ENCODE measurements around the gene PHLDA3.
"Not testable (repeated sequence)": the region's sequence is repeated elsewhere in the genome, so short reads cannot be mapped to it uniquely, and the experiment has no call there.

Gene PHLDA3

DNA sequence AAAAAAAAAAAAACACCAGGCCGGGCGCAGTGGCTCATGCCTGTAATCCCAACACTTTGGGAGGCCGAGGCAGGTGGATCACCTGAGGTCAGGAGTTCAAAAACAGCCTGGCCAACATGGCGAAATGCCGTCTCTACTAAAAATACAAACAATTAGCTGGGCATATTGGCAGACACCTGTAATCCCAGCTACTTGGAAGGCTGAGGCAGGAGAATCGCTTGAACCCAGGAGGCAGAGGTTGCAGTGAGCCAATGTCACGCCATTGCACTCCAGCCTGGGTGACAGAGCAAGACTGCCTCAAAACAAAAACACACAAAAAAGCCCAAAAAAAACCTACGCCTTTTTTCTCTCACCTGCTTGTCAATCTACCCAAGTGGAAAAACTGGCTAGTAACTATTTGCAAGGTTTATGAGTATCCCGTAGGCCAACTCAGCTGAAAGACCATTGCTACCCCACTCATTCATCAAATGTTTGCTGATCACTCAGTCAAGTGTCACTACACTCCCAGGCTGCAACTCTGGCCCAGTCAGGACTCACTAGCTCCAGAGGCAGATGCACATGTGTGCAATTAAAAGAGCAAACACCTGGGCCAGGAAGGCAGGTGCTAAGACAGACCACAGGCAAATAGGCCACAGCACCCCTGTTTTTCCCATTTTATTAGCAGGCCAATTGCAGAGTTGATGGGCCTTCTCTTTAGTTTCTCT lies 36.0 kb upstream of the PHLDA3 start:
- in situ Hi-C loops (cut with HindIII; ENCODE audit: low sequenced_read_pairs) = no loop called here

DNA sequence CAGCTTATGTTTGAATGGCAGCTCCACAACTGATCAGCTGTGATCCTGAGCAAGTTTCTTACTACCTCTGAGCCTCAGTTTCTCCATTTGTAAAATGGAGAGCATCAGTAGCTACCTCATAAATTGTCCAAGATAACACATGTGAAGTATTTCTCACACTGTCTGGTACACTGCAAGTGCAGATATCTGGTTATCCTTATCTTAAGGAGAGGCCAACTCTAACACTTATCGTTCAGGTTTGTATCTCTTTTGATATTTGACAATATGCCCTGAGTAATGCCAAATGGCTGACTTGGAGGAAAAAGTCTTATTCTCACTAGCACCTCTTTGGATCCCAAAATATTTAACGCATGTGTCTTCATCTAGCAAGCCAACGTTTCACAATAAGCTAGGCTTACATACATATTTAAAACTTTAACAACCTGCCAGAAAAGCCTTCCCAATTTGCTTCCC lies 35.2 kb upstream of the PHLDA3 start:
- in situ Hi-C loops (cut with HindIII; ENCODE audit: low sequenced_read_pairs) = no loop called here

DNA sequence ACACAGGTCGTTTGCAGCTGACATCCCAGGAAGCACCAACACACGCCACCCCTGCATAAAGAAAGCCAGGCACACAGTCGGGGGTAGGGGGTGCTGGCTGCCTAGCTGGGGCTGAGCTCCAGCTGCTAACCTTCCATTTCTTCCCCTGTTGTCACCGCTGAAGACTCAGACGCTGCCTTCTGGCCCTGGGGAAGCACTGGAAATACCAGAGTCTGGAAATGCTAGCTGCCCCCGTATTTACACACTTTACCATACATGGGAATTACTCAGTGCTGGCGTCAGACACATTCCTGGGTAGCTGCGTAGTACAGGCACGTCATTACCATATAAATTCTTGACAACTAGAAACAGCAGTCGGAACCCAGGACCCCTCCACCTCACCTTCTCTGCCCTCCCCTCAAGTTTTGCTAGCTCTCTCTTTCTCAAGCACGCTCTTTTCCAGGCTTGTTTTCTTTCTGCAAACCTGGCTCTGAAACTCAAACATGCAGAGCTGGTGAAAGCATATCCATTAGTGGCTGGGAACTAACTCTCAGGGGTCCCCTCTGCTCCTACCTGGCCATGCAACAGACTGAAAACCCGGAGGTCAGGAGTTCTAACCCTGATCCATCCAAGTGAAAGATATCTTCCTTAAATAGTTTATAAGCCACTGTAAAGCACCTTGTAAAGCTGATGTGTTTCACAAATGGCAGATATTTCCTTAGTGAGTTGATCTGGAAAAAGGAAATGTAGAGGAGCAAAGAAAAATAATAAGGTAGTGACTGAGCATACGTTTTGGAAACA lies 34.6 kb upstream of the PHLDA3 start:
- in situ Hi-C loops (cut with HindIII; ENCODE audit: low sequenced_read_pairs) = no loop called here

DNA sequence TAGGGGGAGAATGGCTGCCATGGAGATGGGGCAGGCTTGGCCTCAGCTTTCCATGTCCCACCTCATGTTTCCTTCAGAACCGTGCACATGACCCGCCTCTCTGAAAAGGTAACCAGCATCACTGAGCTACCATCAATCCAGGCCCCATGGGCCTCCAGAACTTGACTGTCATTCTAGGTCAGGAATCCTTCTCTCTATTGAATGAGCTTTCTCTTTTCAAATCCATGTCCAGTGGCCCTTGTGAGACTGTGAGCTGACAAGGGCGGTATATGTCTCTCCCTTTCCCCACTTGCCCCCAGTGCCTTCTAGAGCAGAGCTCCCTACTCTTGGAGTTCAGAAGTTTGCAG lies 33.5 kb upstream of the PHLDA3 start:
- in situ Hi-C loops (cut with HindIII; ENCODE audit: low sequenced_read_pairs) = no loop called here

DNA sequence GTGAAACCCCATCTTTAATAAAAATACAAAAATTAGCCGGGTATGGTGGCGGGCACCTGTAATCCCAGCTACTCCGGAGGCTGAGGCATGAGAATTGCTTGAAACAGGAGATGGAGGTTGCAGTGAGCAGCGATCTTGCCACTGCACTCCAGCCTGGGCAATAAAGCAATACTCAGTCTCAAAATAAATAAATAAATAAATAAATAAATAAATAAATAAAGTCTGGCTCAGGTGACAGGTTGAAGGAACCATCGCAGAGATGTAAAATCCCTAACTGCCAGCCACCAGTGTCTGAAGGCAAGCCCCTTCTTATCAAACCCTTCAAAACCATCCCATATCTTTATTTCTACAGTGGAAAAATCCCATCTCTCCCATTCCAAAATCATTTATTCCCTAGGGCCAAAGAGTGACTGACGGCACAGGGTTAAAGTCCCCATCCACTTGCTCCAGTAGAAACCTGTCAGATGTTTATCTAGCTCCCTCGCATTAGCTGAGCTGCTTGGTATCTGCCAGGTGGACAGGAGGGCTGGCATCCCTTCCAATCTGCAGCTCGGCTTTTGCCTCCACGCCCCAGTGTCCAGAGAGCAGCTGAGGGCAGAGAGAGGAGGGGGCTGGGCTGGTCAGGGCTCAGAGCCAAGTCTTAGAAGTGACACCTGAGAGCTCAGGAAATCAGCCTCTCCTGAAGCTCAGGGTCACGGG lies 33.0 kb upstream of the PHLDA3 start:
- in situ Hi-C loops (cut with HindIII; ENCODE audit: low sequenced_read_pairs) = no loop called here

DNA sequence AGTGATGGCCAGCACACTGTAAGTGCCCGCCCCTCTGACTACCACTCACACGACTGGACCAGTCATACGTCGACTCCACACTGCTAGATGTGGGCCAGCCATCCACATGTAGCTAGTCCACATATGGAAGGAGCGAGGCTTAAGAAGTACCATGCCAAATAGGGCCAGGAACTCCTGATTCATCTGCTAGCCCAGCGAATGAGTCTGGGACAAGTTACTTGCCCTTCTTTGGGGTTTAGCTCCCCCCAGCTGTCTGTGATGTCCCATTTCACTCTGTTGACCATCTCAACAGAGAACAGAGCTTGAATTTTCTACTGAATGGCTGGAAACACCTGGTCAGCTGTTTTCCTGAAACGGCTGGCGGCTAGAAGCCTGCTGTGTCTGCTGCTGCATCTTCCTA lies 32.2 kb upstream of the PHLDA3 start:
- in situ Hi-C loops (cut with HindIII; ENCODE audit: low sequenced_read_pairs) = no loop called here

DNA sequence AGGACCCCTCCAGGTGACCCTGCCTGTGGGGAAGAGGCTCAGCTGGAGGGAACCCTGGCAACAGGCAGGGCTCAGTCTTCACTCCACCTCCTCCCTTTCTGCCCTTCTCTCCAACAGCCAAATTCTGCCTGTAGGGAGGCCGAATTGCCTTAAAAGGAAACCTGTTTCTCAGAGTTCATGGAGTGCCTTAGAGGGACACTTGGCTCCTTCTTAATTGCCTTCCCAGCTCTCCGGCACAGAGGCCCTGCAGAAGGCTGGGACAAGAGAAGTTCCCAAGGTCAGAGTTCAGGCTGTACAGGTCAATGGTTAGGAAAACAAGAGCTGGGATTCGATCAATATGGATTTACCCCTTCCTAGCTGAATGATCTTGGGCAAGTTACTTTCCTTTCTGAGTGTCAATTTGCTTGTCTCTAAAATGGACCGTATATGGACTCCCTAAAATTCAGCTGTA lies 31.7 kb upstream of the PHLDA3 start:
- in situ Hi-C loops (cut with HindIII; ENCODE audit: low sequenced_read_pairs) = no loop called here

DNA sequence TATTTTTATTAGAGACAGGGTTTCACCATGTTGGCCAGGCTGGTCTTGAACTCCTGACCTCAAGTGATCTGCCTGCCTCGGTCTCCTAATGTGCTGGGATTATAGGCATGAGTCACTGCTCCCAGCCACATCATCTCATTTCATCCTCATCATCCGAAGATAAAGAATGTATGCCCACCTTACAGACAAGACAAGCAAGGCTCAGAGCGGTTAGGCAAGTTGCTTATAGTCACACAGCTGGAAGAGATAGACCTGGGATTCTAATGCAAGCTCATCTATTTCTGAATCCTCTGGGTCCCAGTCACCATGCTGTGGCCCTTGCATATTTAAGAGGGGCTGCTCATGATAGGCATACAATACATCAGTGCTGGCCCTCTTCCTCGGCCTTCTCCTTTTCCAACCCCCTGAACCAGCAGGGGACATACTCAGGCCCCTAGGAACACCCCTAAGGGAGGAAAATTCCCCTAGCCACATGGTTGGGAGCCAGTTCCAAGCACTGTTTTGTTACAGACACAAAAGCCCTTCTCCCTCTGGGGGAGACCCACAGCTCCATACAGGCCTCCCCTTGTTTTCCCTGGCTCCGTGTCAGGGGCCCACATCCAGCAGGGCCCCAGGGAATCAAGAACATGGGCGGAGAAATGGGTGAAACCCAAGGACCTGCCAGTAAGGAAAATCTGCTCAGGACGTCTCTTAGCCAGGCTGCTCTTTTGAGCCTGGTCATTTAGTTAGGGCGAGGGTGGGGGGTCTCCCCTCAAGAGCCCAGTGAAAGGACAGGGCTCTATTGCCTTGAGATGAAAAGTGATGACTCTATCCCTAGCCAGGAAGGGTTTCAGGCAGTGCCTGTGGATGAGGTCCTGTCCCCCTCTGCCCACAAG lies 31.0 kb upstream of the PHLDA3 start:
- in situ Hi-C loops (cut with HindIII; ENCODE audit: low sequenced_read_pairs) = no loop called here

DNA sequence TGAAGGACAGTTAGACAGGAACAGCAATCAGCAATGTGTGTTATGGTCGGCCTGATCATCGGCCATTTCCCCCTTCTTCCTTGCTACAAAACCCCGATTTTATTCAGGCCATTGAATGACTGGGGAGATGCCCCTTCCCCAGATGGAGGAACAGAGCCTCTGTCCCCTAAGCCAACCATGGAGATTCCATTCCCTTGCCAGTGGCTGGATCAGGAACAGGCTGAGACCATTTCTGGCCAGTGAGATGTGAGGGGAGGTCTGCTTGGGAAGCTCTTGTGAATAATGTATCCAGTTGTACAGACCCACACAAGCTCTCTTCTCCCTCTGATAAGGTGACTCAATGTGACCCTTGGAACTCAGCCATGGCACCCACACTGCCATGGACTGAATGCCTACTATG lies 30.2 kb upstream of the PHLDA3 start:
- in situ Hi-C loops (cut with HindIII; ENCODE audit: low sequenced_read_pairs) = no loop called here

DNA sequence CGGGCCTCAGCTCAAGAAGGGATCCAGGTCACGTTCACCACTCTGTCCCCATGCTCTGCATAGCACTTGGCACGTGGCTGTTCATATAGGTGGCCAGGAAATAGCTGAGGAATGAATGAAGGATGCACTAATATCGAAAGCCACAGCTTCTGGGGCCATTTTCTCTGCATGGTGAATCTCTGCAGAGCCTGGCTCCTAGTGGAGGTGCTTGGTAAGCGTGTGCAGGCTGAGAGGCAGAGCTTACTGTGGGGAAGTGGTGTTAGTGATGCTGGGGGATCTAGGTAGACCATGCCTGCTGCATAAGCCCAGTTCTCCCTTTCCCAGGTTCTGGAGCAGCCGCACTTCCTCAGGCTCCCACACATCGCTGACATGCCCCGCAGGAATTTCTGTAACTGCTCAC lies 29.6 kb upstream of the PHLDA3 start:
- in situ Hi-C loops (cut with HindIII; ENCODE audit: low sequenced_read_pairs) = no loop called here

DNA sequence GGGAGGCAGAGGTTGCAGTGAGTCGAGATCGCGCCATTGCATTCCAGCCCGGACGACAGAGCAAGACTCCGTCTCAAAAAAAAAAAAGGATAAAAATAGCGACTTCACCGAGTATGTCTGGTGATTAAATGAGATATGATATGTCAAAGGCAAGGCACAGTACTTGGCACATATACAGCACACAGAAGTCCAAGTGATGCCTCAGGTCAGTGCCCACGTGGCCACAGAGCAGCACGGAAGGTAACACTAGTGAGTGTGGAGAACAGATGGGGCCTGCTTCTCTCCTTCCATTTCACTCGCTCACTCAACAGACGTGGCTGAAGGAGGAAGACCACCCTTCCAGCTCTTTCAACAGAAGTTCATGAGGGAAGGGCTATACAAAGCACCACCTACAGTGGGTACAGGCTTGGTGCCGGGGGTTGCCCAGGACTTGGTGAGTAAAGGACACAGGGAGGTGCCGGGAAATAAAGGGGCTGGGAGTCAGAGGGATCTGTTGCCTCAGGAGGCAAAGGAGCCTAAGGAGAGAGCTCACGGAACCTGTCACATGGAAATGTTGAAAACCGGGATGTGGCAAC lies 29.0 kb upstream of the PHLDA3 start:
- in situ Hi-C loops (cut with HindIII; ENCODE audit: low sequenced_read_pairs) = no loop called here

DNA sequence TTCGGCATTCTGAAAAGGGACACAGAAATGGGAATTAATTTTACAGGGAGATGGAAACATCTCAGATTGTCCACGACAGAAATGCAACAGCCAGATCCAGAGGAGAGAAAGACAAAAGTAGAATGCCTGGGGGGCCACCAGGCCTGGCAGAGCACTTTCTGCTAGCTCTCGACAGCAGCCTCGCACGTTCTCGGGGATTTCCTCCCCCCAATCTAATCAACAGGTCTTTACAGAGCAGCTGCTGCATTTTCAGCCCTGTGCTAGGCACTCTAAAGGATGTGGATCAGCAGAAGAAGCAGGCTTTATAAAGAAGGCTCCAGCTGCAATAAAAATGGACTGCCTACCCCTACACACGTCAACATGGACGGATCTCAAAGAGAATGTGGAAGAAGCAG lies 27.3 kb upstream of the PHLDA3 start:
- in situ Hi-C loops (cut with HindIII; ENCODE audit: low sequenced_read_pairs) = no loop called here

DNA sequence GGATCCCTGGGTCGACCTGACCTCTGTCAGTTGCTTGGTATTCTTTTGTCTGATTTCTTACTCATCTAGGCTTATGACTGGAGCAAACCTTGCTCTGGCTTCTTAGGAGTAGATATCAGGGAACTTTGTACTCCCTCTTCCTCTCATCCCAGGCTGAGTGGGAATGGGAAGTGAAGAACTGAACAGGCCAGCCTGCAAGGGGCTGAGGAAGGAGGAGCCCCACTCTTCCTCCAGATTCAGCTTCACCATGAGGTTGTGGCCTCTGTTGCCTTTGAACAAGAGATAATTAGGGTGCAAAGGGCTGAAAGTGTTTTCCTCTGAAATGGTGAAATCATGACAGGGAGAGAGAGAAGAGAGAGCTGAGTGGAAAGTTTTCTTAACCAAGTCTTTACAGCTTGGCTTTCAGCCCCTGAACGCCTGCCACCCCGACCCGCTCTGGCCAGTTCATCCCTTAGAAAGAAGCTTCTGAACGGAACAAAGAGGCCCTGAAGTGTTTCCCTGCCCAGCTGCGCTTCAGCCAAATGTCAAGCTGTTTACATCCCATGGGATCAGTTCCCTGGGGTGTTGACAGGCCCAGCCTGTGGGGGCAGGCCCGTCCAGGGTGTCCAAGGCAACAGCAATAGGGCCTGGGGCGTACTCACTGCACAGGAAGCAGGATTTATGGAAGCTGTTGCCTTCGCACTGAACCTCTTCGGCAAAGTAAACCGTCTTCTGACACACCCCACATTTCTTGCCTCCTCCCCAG lies 26.7 kb upstream of the PHLDA3 start:
- in situ Hi-C loops (cut with HindIII; ENCODE audit: low sequenced_read_pairs) = no loop called here

DNA sequence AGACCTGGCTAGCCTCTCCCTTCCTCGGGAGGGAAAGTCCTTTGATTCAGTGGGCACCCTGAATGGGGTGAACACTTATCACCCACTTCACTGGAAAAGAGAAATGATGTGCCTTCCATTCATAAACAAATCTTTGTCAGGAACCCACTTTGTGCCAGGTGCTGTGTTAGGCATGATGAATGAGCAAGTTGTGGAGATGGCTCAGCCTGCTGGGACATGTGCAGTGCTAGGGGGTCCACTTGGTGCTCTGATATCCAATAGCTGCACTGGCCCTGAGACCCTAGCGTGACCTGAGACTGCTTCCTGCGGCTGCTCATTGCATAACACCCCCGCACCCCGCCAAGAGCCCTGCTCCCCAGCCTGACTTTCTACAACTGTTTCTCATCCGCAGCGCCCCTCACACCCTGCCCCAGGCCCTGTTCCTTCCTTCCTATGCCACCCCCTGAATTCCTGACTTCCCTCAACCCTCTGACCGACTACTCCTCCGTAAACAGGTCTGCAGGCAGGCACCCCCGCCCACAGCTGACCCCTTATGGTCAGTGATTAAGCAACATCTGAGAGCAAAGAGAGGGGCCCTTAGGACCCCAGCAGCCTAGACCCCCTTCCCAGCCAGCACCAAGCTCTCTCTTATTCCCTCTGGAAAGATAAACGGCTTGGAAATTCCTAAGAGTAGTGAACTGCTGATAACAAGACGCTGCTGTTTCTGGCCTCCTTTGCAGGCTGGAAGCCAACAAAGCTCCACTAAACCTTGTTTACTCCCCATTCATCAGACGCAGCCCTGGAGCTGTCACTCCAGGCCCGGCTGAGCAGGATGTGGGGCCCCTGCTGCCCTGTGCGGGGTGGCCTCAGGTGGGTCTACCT lies 25.0 kb upstream of the PHLDA3 start:
- in situ Hi-C loops (cut with HindIII; ENCODE audit: low sequenced_read_pairs) = no loop called here

DNA sequence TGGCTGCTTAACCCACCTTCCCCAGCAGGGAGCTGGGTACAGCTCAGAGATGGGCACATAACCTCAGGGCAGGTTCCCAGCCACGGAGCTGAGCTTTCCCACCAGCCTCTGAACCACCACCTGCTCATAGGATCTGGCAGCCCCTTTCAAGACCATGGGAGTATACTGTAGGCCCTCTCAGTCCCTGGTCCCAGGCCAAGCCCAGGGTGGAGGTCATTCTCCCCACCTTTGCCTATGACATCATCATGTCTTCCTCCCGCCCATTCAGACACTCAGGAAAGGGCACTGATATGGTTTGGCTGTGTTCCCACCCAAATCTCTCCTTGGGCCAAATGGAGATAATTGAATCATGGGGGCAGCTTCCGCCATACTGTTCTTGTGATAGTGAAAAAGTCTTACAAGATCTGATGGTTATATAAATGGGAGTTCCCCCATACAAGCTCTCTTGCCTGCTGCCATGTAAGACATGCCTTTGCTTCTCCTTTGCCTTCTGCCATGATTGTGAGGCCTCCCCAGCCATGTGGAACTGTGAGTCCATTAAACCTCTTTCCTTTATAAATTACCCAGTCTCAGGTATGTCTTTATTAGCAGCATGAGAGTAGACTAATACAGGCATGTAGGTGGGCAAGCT lies 24.2 kb upstream of the PHLDA3 start:
- in situ Hi-C loops (cut with HindIII; ENCODE audit: low sequenced_read_pairs) = not testable (repeated sequence)

DNA sequence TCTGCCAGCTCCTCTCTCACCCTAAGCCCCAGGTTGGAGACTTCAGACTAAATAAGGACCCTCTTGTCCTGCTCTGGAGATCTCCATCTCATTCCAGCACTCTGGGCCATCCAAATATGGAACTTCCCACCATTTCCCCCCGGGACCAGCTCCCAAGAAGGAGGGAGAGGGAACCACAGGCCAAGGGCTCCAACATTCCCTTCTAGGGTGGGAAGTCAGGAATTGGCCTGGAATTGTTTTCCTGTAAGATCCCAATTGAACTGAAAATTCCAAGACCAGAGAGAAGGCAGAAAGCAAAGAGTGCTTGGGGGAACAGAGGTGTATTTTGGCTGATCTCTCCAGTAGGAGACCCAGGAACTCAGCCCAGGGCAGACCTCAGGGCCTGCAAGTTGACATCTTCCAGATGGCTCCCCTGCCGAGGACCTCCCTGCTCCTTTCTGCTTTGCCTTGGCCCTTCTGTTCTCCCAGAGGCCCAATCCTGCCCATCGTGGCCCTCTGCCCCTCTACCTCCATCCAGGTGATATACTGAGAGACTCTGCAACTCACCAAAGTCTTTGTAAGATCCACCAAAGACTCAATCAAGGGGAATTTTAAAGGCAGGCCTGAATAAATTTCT lies 23.0 kb upstream of the PHLDA3 start:
- in situ Hi-C loops (cut with HindIII; ENCODE audit: low sequenced_read_pairs) = no loop called here

DNA sequence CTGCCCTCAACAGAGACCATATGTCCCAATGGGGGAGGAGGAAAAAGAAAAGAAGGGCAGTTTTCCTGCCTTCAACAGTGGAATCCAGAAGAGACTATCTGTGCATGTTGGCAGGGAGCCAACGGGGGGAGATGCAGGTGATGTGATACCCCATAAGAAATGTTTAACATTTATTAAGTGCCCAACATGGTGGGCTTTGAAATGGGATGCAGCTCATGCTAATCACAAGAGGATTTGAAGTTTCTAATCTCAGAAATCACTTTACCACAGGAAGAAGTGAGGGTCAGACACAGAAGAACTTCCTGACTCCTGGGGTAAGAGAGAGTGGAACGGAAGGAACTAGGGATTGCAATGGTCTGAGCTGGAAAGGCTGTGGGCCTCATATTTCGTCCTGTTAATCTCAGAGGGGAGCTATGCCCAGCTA lies 21.7 kb upstream of the PHLDA3 start:
- in situ Hi-C loops (cut with HindIII; ENCODE audit: low sequenced_read_pairs) = no loop called here

DNA sequence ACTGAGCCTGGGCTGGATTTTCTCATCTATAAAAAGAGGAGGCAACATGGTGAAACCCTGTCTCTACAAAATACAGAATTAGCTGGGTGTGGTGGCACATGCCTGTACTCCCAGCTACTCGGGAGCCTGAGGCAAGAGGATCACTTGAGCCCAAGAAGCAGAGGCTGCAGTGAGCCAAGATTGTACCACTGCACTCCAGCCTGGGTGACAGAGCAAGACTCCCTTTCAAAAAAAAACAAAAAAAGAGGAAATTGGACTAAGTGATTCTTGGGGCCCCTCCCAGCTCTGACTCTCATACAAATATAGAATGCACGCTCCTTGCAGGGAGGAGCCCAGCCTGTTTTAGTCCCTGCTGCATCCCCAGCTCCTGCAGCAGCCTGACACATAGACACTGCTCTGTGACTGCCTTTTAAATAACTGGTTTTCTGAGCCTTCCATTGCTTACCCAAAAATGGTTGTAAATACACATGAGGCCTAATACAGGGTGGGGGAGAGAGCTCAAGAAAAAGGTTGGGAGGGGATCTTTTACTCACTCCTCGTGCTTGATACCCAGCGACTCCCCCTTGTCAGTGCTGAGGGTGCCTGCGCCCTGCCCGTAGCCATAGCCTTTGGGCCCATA lies 20.8 kb upstream of the PHLDA3 start:
- in situ Hi-C loops (cut with HindIII; ENCODE audit: low sequenced_read_pairs) = no loop called here
